H9 (cell line): ENCODE results near the gene AK9. TPM values are rescaled to one million over a fixed set of nuclear protein-coding genes. Genes with fewer than 3 reads are reported as not detected.

Experiments
- DNase-seq: peaks from one replicate; pipeline ENCODE4 v3.0.0-alpha.2; 2017
- H2AFZ ChIP-seq: one replicate; pipeline ENCODE4 v1.6.1; 2013; ENCODE audit warnings: mild to moderate bottlenecking, low read length, control low read depth, moderate library complexity
- H2AK5ac ChIP-seq: 2 replicates; pipeline ENCODE4 v1.6.1; 2013; ENCODE audit warnings: low read length, control low read depth, mixed read lengths; ENCODE audit not compliant: insufficient read length
- H2BK120ac ChIP-seq: one replicate; pipeline ENCODE4 v1.6.1; 2013; ENCODE audit warnings: low read depth, mild to moderate bottlenecking, low read length, control low read depth, inconsistent platforms; ENCODE audit not compliant: poor library complexity, severe bottlenecking
- H2BK12ac ChIP-seq: 2 replicates; pipeline ENCODE4 v1.6.1; 2013; ENCODE audit warnings: low read length, control low read depth, mixed read lengths, low read depth; ENCODE audit not compliant: insufficient read length
- H2BK15ac ChIP-seq: 2 replicates; pipeline ENCODE4 v1.6.1; 2013; ENCODE audit warnings: low read depth, low read length, control low read depth
- H2BK20ac ChIP-seq: one replicate; pipeline ENCODE4 v1.6.1; 2013; ENCODE audit warnings: low read depth, mild to moderate bottlenecking, low read length, control low read depth, inconsistent platforms; ENCODE audit not compliant: poor library complexity, severe bottlenecking
- H2BK5ac ChIP-seq: 2 replicates; pipeline ENCODE4 v1.6.1; 2013; ENCODE audit warnings: low read length, control low read depth, mixed read lengths; ENCODE audit not compliant: insufficient read length
- H3K14ac ChIP-seq: 2 replicates; pipeline ENCODE4 v1.6.1; 2013; ENCODE audit warnings: low read length, control low read depth; ENCODE audit not compliant: insufficient read depth
- H3K18ac ChIP-seq: 2 replicates; pipeline ENCODE4 v1.6.1; 2013; ENCODE audit warnings: low read depth, mild to moderate bottlenecking, mixed read lengths, low read length, control low read depth; ENCODE audit not compliant: insufficient read length
- H3K23ac ChIP-seq: 2 replicates; pipeline ENCODE4 v1.6.1; 2013; ENCODE audit warnings: low read length, control low read depth, mixed read lengths, low read depth; ENCODE audit not compliant: insufficient read length
- H3K23me2 ChIP-seq: 2 replicates; pipeline ENCODE4 v1.6.1; 2013; ENCODE audit warnings: low read depth, mild to moderate bottlenecking, mixed read lengths, low read length, control low read depth; ENCODE audit not compliant: insufficient read length, poor library complexity, severe bottlenecking
- H3K27ac ChIP-seq: 2 replicates; pipeline ENCODE4 v1.5.1; 2013; ENCODE audit warnings: low read length, control low read depth, mixed read lengths, low read depth; ENCODE audit not compliant: insufficient read length
- H3K27me3 ChIP-seq: 2 replicates; pipeline ENCODE4 v1.6.1; 2013; ENCODE audit warnings: low read length, control low read depth, inconsistent platforms; ENCODE audit not compliant: insufficient read depth
- H3K4ac ChIP-seq: 2 replicates; pipeline ENCODE4 v1.6.1; 2013; ENCODE audit warnings: low read depth, mild to moderate bottlenecking, control low read depth, inconsistent platforms, low read length, moderate library complexity
- H3K4me1 ChIP-seq: 2 replicates; pipeline ENCODE4 v1.6.1; 2013; ENCODE audit warnings: low read length, control low read depth, inconsistent platforms; ENCODE audit not compliant: insufficient read depth
- H3K4me2 ChIP-seq: 2 replicates; pipeline ENCODE4 v1.6.1; 2013; ENCODE audit warnings: low read length, control low read depth, mixed read lengths; ENCODE audit not compliant: insufficient read length, insufficient read depth
- H3K56ac ChIP-seq: 2 replicates; pipeline ENCODE4 v1.6.1; 2013; ENCODE audit warnings: low read depth, mild to moderate bottlenecking, mixed read lengths, low read length, control low read depth; ENCODE audit not compliant: insufficient read length
- H3K79me1 ChIP-seq: 2 replicates; pipeline ENCODE4 v1.6.1; 2013; ENCODE audit warnings: low read depth, mild to moderate bottlenecking, moderate library complexity, low read length, control low read depth, inconsistent platforms; ENCODE audit not compliant: insufficient read depth, poor library complexity, severe bottlenecking
- H3K79me2 ChIP-seq: 2 replicates; pipeline ENCODE4 v1.6.1; 2013; ENCODE audit warnings: low read length, control low read depth, inconsistent platforms; ENCODE audit not compliant: insufficient read depth
- H3K9ac ChIP-seq: 2 replicates; pipeline ENCODE4 v1.6.1; 2013; ENCODE audit warnings: low read length, control low read depth, mixed read lengths; ENCODE audit not compliant: insufficient read length; ENCODE audit errors: extremely low read depth
- H3K9me3 ChIP-seq: one replicate; pipeline ENCODE4 v1.6.1; 2013; ENCODE audit warnings: low read depth, low read length, inconsistent platforms; ENCODE audit not compliant: control insufficient read depth
- H3T11ph ChIP-seq: one replicate; pipeline ENCODE4 v1.6.1; 2013; ENCODE audit warnings: mild to moderate bottlenecking, low read length, control low read depth, inconsistent platforms
- H4K20me1 ChIP-seq: one replicate; pipeline ENCODE4 v1.6.1; 2013; ENCODE audit not compliant: control insufficient read depth, insufficient read length, insufficient read depth
- H4K5ac ChIP-seq: 2 replicates; pipeline ENCODE4 v1.6.1; 2013; ENCODE audit warnings: low read depth, mild to moderate bottlenecking, mixed read lengths, low read length, control low read depth; ENCODE audit not compliant: insufficient read length
- H4K8ac ChIP-seq: replicated peaks from 2 replicates; pipeline ENCODE4 v1.6.1; 2013; ENCODE audit warnings: low read length, control low read depth, mixed read lengths, low read depth; ENCODE audit not compliant: insufficient read length
- H4K91ac ChIP-seq: 2 replicates; pipeline ENCODE4 v1.6.1; 2013; ENCODE audit warnings: low read depth, mild to moderate bottlenecking, moderate library complexity, mixed read lengths, low read length, control low read depth; ENCODE audit not compliant: insufficient read length
- H3K27ac Mint-ChIP-seq, 3 experiments: 2 replicates in 2 of 3; 3 replicates in 1 of 3; pipeline ENCODE4 v1.8.0; 2020 to 2021; ENCODE audit warnings: mixed read lengths in 3 of 3, mild to moderate bottlenecking in 1 of 3, moderate library complexity in 1 of 3
- H3K27me3 Mint-ChIP-seq: 2 replicates; pipeline ENCODE4 v1.8.0; 2021; ENCODE audit warnings: low read depth, mild to moderate bottlenecking, moderate library complexity, mixed read lengths
- H3K36me3 Mint-ChIP-seq, 3 experiments: 2 replicates in 2 of 3; 3 replicates in 1 of 3; pipeline ENCODE4 v1.8.0; 2020 to 2021; ENCODE audit warnings: low read depth in 3 of 3, mixed read lengths in 3 of 3; ENCODE audit not compliant: insufficient read depth in 1 of 3
- H3K4me1 Mint-ChIP-seq, 2 experiments: 2 replicates each; pipeline ENCODE4 v1.8.0; 2020; ENCODE audit warnings: mixed read lengths in 2 of 2
- H3K4me3 Mint-ChIP-seq, 2 experiments: 2 replicates in 1 of 2; 3 replicates in 1 of 2; pipeline ENCODE4 v1.8.0; 2020 to 2021; ENCODE audit warnings: mild to moderate bottlenecking in 2 of 2, mixed read lengths in 2 of 2, moderate library complexity in 1 of 2
- H3K9me3 Mint-ChIP-seq, 2 experiments: 2 replicates in 1 of 2; 3 replicates in 1 of 2; pipeline ENCODE4 v1.8.0; 2020; ENCODE audit warnings: mild to moderate bottlenecking in 2 of 2, mixed read lengths in 2 of 2, moderate library complexity in 1 of 2
- WGBS: extraction: QIAGEN DNeasy Blood & Tissue Kit; methylation state at CpG from one replicate; pipeline ENCODE4 v1.1.7; 2013; ENCODE audit warnings: missing lambda C conversion rate, low lambda C conversion rate, mixed read lengths; ENCODE audit not compliant: insufficient read length; ENCODE audit errors: extremely low coverage; 5-methylcytosine and 5-hydroxymethylcytosine counted together
- total RNA-seq: library from RNA; stranded (reverse); gene quantifications from 2 replicates; pipeline ENCODE4 v1.2.1, GENCODE V29; 2021
- TF ChIP-seq, protein P1 (sequence below): fragments of 200-600 bp; sonication (generic); conservative IDR thresholded peaks from 3 replicates; pipeline ENCODE4 v1.8.0; 2021; ENCODE audit warnings: antibody characterized with exemption, mild to moderate bottlenecking

Gene AK9
- total RNA-seq, 1 experiment from 2014 or later = 2.3 TPM

DNA sequence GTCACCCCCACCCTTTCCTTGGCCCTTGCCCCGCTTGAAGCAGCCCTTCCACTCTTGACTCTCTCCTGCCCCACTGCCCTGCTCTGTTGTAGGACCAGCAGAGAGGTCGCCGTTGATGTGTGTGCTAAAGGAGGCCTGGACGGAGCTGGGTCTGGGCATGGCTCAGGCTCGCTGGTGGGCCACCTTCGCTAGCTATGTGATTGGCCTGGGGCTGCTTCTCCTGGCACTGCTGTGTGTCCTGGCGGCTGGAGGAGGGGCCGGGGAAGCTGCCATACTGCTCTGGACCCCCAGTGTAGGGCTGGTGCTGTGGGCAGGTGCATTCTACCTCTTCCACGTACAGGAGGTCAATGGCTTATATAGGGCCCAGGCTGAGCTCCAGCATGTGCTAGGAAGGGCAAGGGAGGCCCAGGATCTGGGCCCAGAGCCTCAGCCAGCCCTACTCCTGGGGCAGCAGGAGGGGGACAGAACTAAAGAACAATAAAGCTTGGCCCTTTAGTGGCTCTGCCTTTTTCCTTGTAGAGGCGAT, 247.5 kb downstream of the AK9 start:
- peaks cover 3% of the 10 kb centered on the region; the same call in 1 of the 2 replicates for H3K4me1 ChIP-seq
- no peak for DNase-seq
- no peak overlapping the region for H3T11ph ChIP-seq
- no peak overlapping the region for H2BK5ac ChIP-seq
- H3K27ac ChIP-seq = no peak overlapping the region
- H2AFZ ChIP-seq = no peak overlapping the region
- no peak overlapping the region for H3K56ac ChIP-seq
- no CpG with 5 or more reads among the region's 10 CpGs for WGBS
- H2BK120ac ChIP-seq = no peak overlapping the region
- H4K5ac ChIP-seq = no peak overlapping the region
- no peak overlapping the region for H2BK15ac ChIP-seq
- H3K9me3 ChIP-seq = no peaks in the 10 kb centered on the region
- H4K91ac ChIP-seq = no peak overlapping the region
- H3K27ac Mint-ChIP-seq = 0 out of 7 replicates have a peak overlapping the region, but pooled peaks of 2 of the 3 experiments have one; percentile 27 to 57
- H3K4ac ChIP-seq = no peak overlapping the region
- H2AK5ac ChIP-seq = no peak overlapping the region
- H4K8ac ChIP-seq = no peak overlapping the region
- peaks cover 14% of the 10 kb centered on the region for H3K23me2 ChIP-seq
- H2BK20ac ChIP-seq = no peak overlapping the region
- H3K36me3 Mint-ChIP-seq = peaks cover 22 to 56% (median 47%) of the 10 kb centered on the region in 3 experiments
- no peak overlapping the region for H3K14ac ChIP-seq
- H3K79me2 ChIP-seq = no peaks in the 10 kb centered on the region
- H2BK12ac ChIP-seq = no peak overlapping the region
- H3K23ac ChIP-seq = no peak overlapping the region
- peaks cover 10% of the 10 kb centered on the region for H3K27me3 Mint-ChIP-seq
- no peak overlapping the region for H3K18ac ChIP-seq
- H3K27me3 ChIP-seq = no peaks in the 10 kb centered on the region
- no peaks in the 10 kb centered on the region for H4K20me1 ChIP-seq
- no peaks in the 10 kb centered on the region; a peak in 1 of 5 replicates for H3K9me3 Mint-ChIP-seq
- peaks cover 17 to 19% of the 10 kb centered on the region in 2 experiments for H3K4me1 Mint-ChIP-seq
- no peak overlapping the region; a peak in 1 of 5 replicates for H3K4me3 Mint-ChIP-seq
- H3K79me1 ChIP-seq = no peaks in the 10 kb centered on the region
- H3K4me2 ChIP-seq = no peak overlapping the region
- H3K9ac ChIP-seq = no peak overlapping the region
- TF ChIP-seq, protein P1, sequence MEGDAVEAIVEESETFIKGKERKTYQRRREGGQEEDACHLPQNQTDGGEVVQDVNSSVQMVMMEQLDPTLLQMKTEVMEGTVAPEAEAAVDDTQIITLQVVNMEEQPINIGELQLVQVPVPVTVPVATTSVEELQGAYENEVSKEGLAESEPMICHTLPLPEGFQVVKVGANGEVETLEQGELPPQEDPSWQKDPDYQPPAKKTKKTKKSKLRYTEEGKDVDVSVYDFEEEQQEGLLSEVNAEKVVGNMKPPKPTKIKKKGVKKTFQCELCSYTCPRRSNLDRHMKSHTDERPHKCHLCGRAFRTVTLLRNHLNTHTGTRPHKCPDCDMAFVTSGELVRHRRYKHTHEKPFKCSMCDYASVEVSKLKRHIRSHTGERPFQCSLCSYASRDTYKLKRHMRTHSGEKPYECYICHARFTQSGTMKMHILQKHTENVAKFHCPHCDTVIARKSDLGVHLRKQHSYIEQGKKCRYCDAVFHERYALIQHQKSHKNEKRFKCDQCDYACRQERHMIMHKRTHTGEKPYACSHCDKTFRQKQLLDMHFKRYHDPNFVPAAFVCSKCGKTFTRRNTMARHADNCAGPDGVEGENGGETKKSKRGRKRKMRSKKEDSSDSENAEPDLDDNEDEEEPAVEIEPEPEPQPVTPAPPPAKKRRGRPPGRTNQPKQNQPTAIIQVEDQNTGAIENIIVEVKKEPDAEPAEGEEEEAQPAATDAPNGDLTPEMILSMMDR = no peak

Other genes starting within 250 kb of the AK9 start
- gene MICAL1, start 235.4 kb downstream of the AK9 start, total RNA-seq = 84.9 and 92.9 TPM in 2 replicates
- 25.6 and 27.3 TPM in 2 replicates for gene ZBTB24, start 208.0 kb downstream of the AK9 start, total RNA-seq
- 23.1 and 23.5 TPM in 2 replicates for gene FIG4, start 94 bp upstream of the AK9 start, total RNA-seq